Neural cell (in vitro differentiated cells): ENCODE measurements around the gene TRIM29. TPM values are rescaled to one million over a fixed set of nuclear protein-coding genes. Genes with fewer than 3 reads are reported as not detected.

Experiments used
- H2AFZ ChIP-seq: fragments of 200-600, 300-800 bp; sonication (generic), shearing (Covaris generic); 2 replicates; pipeline ENCODE4 v1.6.0; 2014; ENCODE audit warnings: low read depth, mild to moderate bottlenecking, antibody characterized with exemption, low read length, moderate library complexity
- H3F3A ChIP-seq: fragments of 200-600 bp; shearing (Covaris generic); 2 replicates; pipeline ENCODE4 v1.6.1; 2016; ENCODE audit warnings: mild to moderate bottlenecking, moderate library complexity, mixed read lengths, antibody characterized with exemption, low read length; ENCODE audit not compliant: insufficient read depth, poor library complexity, severe bottlenecking
- H3K27ac ChIP-seq: fragments of 200-600, 300-800 bp; sonication (generic), shearing (Covaris generic); 2 replicates; pipeline ENCODE4 v1.5.1; 2014; ENCODE audit warnings: mild to moderate bottlenecking, low read length, moderate library complexity
- H3K27me3 ChIP-seq: fragments of 300-800, 200-600 bp; sonication (generic), shearing (Covaris generic); 2 replicates; pipeline ENCODE4 v1.6.0; 2014; ENCODE audit warnings: mild to moderate bottlenecking, low read depth, low read length, moderate library complexity; ENCODE audit not compliant: insufficient read depth
- H3K36me3 ChIP-seq: fragments of 300-800, 200-600 bp; sonication (generic), shearing (Covaris generic); 2 replicates; pipeline ENCODE4 v1.5.1; 2014; ENCODE audit warnings: mild to moderate bottlenecking, antibody characterized with exemption, low read length, moderate library complexity; ENCODE audit not compliant: insufficient read depth
- H3K4me2 ChIP-seq: fragments of 300-800, 200-600 bp; sonication (generic), shearing (Covaris generic); 2 replicates; pipeline ENCODE4 v1.6.0; 2014; ENCODE audit warnings: mild to moderate bottlenecking, low read length
- H3K4me3 ChIP-seq: fragments of 300-800, 200-600 bp; sonication (generic), shearing (Covaris generic); 2 replicates; pipeline ENCODE4 v1.5.1; 2014; ENCODE audit warnings: mild to moderate bottlenecking, low read length, moderate library complexity
- H3K79me2 ChIP-seq: fragments of 200-600 bp; shearing (Covaris generic); replicated peaks from 2 replicates; pipeline ENCODE4 v1.6.0; 2014; ENCODE audit warnings: mild to moderate bottlenecking, low read length, moderate library complexity; ENCODE audit not compliant: insufficient read depth
- H3K9ac ChIP-seq: fragments of 300-800, 200-600 bp; sonication (generic), shearing (Covaris generic); 2 replicates; pipeline ENCODE4 v1.6.1; 2016; ENCODE audit warnings: mild to moderate bottlenecking, low read length, mixed read lengths
- H3K9me2 ChIP-seq: fragments of 200-600 bp; shearing (Covaris generic); 2 replicates; pipeline ENCODE4 v1.6.1; 2016; ENCODE audit warnings: mild to moderate bottlenecking, low read length, mixed read lengths; ENCODE audit not compliant: insufficient read depth
- H3K9me3 ChIP-seq: fragments of 200-600, 300-800 bp; sonication (generic), shearing (Covaris generic); 2 replicates; pipeline ENCODE4 v1.6.1; 2016; ENCODE audit warnings: mild to moderate bottlenecking, mixed run types, low read length, moderate library complexity, mixed read lengths
- H4K20me1 ChIP-seq: fragments of 200-600 bp; shearing (Covaris generic); 2 replicates; pipeline ENCODE4 v1.6.1; 2016; ENCODE audit warnings: mild to moderate bottlenecking, mixed run types; ENCODE audit not compliant: insufficient read depth
- EP300 ChIP-seq: fragments of 450-650 bp; conservative IDR thresholded peaks from 2 replicates; pipeline ENCODE4 v1.6.1; 2014; ENCODE audit warnings: antibody characterized with exemption, mild to moderate bottlenecking, moderate library complexity; ENCODE audit not compliant: poor library complexity, severe bottlenecking
- EZH2 ChIP-seq: fragments of 200-600, 300-800 bp; shearing (Covaris generic), sonication (generic); IDR thresholded peaks from 2 replicates; pipeline ENCODE4 v1.6.1; 2014; ENCODE audit warnings: antibody characterized with exemption, low read length, borderline replicate concordance, mild to moderate bottlenecking; ENCODE audit not compliant: insufficient read depth, poor library complexity, severe bottlenecking
- MXI1 ChIP-seq: fragments of 450-650 bp; conservative IDR thresholded peaks from 2 replicates; pipeline ENCODE4 v1.6.1; 2014; ENCODE audit warnings: antibody characterized with exemption, mild to moderate bottlenecking; ENCODE audit not compliant: poor library complexity, severe bottlenecking
- POLR2AphosphoS5 ChIP-seq: IDR thresholded peaks from 2 replicates; pipeline ENCODE4 v1.6.1; 2012
- RAD21 ChIP-seq: fragments of 450-650 bp; conservative IDR thresholded peaks from 2 replicates; pipeline ENCODE4 v1.6.1; 2014; ENCODE audit warnings: antibody characterized with exemption, mild to moderate bottlenecking, moderate library complexity
- SMC3 ChIP-seq: fragments of 450-650 bp; conservative IDR thresholded peaks from 2 replicates; pipeline ENCODE4 v1.6.1; 2014; ENCODE audit warnings: antibody characterized with exemption, mild to moderate bottlenecking, moderate library complexity; ENCODE audit not compliant: poor library complexity
- TAF1 ChIP-seq: IDR thresholded peaks from 2 replicates; pipeline ENCODE4 v1.6.1; 2012; ENCODE audit warnings: low read depth
- polyA plus RNA-seq: library from polyadenylated mRNA; depleted of rRNA; stranded (reverse); fragments of >200 nt; gene quantifications from 2 replicates; pipeline ENCODE4 v1.2.3, GENCODE V29; 2014
- TF ChIP-seq, protein P1 (sequence below): fragments of 450-650 bp; IDR thresholded peaks from 2 replicates; pipeline ENCODE4 v1.5.1; 2014; ENCODE audit warnings: antibody characterized with exemption, mild to moderate bottlenecking, moderate library complexity; ENCODE audit not compliant: poor library complexity, severe bottlenecking
- TF ChIP-seq, protein P2 (sequence below): IDR thresholded peaks from 2 replicates; pipeline ENCODE4 v1.6.1; 2012; ENCODE audit warnings: borderline replicate concordance

The TRIM29 gene
- polyA plus RNA-seq, 1 donor from 2014 or later, result 0.82 TPM

DNA sequence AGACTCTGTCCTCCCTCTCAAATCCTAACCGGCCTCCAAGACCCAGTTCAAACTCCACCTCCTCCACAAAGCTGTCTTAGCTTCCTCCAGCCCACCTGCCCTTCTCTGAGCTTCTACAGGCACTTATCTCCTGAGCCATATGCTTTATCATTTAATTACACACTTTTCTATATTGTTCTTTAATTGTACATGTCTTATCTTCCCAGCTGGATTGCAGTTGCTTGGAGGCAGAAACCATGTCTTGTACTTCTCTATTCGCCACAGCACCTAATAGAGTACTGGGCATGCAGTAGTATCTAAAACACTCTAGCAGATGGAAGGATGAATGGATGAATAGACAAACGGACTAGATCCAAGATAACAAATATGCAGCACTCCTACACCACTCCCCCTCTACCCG is 11.3 kb downstream of the TRIM29 start:
- no peaks in the 10 kb centered on the region for H3K9me3 ChIP-seq
- H3K27me3 ChIP-seq, result no peaks in the 10 kb centered on the region
- H2AFZ ChIP-seq, result no peak overlapping the region
- H3K9ac ChIP-seq, result no peak overlapping the region
- no peak overlapping the region for H3K27ac ChIP-seq
- no peaks in the 10 kb centered on the region for H3K79me2 ChIP-seq
- H4K20me1 ChIP-seq, result no peaks in the 10 kb centered on the region
- no peaks in the 10 kb centered on the region for H3K9me2 ChIP-seq
- H3K4me3 ChIP-seq, result no peak overlapping the region
- TF ChIP-seq EP300, result no peak
- no peak for TF ChIP-seq RAD21
- TF ChIP-seq POLR2AphosphoS5, result no peak
- TF ChIP-seq TAF1, result no peak
- no peak for TF ChIP-seq EZH2
- no peak for TF ChIP-seq MXI1
- TF ChIP-seq, protein P1, sequence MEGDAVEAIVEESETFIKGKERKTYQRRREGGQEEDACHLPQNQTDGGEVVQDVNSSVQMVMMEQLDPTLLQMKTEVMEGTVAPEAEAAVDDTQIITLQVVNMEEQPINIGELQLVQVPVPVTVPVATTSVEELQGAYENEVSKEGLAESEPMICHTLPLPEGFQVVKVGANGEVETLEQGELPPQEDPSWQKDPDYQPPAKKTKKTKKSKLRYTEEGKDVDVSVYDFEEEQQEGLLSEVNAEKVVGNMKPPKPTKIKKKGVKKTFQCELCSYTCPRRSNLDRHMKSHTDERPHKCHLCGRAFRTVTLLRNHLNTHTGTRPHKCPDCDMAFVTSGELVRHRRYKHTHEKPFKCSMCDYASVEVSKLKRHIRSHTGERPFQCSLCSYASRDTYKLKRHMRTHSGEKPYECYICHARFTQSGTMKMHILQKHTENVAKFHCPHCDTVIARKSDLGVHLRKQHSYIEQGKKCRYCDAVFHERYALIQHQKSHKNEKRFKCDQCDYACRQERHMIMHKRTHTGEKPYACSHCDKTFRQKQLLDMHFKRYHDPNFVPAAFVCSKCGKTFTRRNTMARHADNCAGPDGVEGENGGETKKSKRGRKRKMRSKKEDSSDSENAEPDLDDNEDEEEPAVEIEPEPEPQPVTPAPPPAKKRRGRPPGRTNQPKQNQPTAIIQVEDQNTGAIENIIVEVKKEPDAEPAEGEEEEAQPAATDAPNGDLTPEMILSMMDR, result no peak
- TF ChIP-seq, protein P2, sequence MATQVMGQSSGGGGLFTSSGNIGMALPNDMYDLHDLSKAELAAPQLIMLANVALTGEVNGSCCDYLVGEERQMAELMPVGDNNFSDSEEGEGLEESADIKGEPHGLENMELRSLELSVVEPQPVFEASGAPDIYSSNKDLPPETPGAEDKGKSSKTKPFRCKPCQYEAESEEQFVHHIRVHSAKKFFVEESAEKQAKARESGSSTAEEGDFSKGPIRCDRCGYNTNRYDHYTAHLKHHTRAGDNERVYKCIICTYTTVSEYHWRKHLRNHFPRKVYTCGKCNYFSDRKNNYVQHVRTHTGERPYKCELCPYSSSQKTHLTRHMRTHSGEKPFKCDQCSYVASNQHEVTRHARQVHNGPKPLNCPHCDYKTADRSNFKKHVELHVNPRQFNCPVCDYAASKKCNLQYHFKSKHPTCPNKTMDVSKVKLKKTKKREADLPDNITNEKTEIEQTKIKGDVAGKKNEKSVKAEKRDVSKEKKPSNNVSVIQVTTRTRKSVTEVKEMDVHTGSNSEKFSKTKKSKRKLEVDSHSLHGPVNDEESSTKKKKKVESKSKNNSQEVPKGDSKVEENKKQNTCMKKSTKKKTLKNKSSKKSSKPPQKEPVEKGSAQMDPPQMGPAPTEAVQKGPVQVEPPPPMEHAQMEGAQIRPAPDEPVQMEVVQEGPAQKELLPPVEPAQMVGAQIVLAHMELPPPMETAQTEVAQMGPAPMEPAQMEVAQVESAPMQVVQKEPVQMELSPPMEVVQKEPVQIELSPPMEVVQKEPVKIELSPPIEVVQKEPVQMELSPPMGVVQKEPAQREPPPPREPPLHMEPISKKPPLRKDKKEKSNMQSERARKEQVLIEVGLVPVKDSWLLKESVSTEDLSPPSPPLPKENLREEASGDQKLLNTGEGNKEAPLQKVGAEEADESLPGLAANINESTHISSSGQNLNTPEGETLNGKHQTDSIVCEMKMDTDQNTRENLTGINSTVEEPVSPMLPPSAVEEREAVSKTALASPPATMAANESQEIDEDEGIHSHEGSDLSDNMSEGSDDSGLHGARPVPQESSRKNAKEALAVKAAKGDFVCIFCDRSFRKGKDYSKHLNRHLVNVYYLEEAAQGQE, result no peak
- no peak for TF ChIP-seq SMC3
- H3K4me2 ChIP-seq, result no peak overlapping the region
- H3K36me3 ChIP-seq, result no peaks in the 10 kb centered on the region
- peaks cover 4% of the 10 kb centered on the region for H3F3A ChIP-seq

DNA sequence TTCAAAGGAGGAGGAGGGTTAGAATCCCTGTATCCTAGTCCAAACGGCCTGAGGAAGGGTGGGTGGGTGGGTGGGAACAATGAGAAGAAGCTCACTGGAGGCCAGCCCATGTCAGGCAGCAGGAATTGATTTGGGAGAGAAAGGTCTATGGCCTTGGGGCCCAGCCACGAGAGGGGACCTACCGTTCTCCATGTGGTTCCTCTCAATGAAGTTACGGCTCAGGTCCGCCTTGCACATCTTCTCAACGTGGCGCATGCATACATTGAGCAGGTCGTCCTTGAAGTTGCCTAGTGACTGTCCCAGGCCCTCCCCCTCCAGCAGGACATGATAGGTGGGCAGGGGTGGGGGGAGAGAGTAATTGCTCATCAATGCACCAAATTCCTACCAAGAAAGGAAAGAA is 12.4 kb downstream of the TRIM29 start:
- Histone ChIP-seq H3K9me2 (no peaks in the 10 kb centered on the region), H3K4me3 (no peak overlapping the region), H3K27me3 (no peaks in the 10 kb centered on the region), H3F3A (peaks cover 4% of the 10 kb centered on the region), H4K20me1 (no peaks in the 10 kb centered on the region), H3K36me3 (no peaks in the 10 kb centered on the region), H3K79me2 (no peaks in the 10 kb centered on the region), H2AFZ (no peak overlapping the region), H3K9me3 (no peaks in the 10 kb centered on the region), H3K27ac (peak overlapping the region; percentile 92), H3K9ac (peak overlapping the region; percentile 67), H3K4me2 (no peak overlapping the region)
- TF ChIP-seq SMC3 (no peak), TAF1 (no peak)
- TF ChIP-seq, protein P1, result no peak
